ENCODE data around the gene FARSB.

Gene FARSB

DNA sequence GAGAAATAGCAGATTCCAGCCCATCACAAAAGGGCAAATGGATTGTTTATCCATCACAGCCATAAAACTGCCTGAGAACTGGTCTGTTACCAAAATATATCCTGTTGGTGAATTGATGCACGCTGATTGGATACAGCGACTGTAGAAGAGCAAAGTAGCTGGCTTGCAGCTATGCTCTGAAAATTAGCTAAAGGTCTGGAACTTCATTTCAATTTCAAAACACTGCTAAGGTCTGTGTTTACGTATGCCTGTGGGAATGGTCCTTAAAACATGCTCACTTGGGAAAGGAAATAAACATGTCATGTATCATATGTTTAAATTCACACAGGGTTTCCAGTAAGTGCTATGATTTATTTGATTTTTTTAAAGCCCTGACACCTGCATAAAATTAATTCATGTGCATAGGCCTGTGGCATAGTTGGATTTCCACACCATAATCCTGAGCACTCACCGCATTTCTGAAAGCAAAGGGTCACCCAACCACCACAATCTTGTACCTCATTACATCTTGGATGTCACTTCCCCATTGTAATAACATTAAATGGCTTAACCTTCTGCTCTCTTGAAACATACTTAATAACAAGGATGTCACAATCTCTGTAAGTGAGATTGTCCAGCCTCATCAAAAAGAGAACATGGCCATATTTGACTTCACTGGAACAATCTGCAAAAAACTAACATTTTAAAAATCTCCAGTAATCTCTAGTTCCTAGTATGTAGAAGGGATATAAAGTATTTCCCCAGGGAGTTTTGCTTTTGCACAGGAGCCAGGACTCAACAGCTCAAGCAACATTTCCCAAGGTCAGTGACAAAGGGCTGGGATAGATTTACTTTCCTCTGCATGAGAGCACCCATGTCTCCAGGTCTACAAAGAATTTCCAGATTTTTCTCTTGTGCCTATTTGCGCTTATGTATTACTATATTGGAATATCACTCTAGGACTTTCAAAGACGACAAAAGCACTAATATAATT, 109.8 kb downstream of the FARSB start:
- no peak for DNase-seq

DNA sequence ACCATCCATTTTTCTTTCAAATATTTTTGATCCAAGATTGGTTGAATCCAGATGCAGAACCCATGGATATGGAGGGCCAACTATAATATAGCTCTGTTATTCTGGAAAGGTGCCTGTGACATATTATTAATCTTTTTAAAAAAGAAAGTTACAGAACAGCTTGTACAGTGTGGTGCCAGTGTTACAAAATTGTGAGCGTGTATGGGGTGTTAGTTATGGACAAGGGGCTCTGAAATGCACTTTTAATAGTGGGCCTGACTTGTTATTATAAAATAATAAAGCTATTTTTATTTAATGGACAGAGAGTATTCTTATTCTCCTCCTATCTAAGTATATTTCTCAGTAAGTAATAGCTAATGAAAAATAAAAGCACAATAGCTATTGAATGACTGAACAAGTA, 111.2 kb downstream of the FARSB start:
- DNase-seq: no peak

DNA sequence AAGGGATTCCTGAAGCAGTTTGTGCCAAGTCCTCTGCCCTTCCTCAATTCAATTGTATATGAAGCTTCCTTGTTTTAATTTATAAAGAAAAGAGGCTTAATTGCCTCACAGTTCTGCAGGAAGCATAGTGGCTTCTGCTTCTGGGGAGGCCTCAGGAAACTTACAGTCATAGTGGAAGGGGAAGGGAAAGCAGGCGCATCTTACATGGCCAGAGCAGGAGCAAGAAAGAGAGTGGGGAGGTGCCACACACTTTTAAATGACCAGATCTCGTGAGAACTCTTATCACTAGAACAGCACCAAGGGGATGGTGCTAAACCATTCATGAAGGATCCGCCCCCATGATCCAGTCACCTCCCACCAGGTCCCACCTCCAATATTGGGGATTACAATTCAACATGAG, 117.4 kb downstream of the FARSB start:
- no peak for DNase-seq

DNA sequence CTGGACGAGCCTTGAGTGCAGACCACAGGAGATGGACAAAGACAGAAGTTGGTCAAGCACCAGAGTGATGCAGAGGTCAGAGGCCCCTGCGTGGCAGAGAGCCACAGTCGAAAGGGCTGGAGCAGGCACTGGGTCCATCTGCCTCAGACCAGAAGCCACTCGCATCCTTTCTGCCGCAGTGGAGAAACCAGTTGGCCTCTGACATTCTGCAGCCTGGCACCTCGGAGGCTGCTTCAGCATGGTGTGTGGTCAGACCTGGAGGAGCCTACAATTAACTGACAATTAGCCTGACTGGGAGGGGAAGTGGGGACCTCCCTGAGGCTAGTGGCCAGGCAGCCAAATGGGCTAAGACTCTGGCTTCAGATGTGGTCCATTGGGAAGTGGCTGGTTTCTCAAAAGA, 120.4 kb downstream of the FARSB start:
- DNase-seq: no peak

DNA sequence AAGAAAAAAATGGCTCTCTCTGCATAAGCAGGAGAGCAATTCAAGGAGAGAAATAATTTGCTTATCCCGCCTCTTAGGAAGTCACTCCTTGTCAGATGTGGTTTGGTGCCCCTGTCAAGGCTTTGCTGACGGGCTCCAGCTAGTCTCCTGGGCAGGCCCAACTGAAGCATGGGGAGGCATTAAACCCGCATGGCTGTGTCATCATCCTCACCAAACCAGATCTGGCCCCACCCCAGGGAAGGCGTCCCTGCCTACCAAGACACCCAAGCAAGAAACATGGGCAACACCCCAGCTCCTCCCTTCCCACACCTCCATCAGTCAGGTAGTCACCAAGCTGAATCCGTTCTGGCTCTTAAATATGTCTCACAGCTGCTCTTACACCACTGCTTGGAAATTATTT, 123.6 kb downstream of the FARSB start:
- no peak for DNase-seq

DNA sequence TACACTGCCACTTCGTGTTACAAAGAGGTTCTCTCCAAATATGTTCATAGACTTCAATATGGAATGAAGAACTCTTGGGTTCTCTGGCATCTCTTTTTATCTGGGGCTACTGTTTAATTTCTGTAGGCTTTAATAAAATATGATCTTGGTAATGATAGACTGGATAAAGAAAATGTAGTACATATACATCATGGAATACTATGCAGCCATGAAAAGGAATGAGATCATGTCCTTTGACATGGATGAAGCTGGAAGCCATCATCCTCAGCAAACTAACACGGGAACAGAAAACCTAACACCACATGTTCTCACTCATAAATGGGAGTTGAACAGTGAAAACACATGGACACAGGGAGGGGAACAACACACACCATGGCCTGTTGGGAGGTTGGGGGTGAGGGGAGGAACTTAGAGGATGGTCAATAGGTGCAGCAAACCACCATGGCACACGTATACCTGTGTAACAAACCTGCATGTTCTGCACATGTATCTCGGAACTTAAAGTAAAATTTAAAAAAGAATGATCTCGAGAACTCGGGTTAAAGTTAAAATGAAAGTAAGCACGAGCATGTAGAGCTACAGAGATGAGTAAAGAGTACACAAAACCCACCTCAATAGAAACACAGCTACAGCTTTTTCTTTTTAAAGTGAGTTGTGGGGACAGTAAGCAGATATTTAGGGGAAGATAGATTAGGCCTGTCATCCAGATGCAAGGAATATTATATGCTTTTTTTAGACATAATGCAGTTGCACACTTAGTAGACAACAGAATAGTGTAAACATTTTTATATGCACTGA, 129.2 kb downstream of the FARSB start:
- DNase-seq: no peak

DNA sequence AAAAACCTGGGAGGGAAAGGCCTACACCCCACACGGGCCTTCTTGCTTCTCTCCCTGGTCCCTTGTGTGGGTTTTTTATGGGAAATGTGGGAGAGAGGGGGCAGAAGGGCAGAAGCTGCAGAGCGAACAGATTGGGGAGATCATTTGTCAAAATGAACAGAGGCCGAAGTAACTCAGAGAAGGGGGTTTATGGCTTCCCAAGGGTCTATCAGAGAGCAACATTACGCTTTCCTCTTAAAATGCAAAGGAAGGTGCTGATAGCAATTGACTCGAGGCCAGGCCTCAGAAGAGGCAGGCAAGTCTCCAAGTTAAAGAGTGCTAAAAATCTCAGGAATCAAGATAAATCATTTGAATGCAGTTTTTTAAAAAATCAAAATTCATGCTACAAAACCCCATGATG, 130.1 kb downstream of the FARSB start:
- DNase-seq: no peak

DNA sequence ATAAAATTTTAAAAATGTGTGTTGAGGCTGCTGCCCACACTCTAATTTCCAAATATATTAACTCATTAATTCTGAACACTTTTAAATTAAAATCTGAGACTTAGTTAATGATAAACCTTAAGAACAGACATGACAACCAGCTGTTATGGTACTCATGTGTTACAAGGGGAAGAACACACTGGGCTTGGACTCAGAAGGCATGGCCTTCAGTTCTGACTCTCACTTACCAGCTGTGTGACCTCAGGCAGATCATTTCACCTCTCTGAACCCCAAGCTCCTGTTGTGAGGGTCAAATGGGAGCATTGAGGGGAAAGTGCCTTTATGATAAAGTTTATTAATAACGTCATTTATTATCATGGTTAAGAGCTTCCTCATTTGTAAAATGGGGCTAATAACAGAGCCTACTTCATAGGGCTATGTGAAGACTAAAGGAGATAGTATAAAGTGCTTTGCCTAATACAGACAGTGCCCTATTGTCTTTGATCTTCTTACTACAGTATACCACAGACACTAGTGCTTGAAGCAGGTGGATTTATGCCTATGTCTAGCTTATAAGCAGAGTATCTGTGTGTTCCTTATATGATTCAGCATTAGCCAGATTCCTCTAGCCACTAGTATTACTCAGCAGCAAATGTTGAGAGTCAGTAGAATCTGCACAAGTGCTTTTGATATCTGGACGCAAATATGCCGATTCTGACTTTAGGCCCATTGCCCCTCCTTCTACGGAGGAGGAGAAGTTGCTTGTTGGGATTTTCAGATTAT, 131.9 kb downstream of the FARSB start:
- DNase-seq: no peak

DNA sequence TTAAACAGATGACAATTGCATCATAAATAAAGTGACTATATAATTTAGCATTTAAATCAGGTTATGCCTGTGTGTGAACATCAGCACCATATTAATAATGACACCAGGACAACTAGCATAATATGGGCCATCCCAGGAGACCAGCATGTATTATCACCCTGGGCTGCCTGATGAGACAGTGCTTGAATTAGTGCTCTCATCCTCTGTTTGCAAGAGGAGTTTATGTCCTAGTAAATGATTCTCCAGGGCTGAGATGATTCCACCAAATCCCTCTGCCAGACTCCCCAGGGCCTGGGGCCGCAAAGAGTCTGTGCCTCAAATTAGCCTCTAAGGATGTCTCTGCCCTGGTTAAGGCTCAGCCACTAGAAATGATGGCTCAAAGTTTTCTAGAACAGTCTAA, 133.8 kb downstream of the FARSB start:
- DNase-seq: no peak

DNA sequence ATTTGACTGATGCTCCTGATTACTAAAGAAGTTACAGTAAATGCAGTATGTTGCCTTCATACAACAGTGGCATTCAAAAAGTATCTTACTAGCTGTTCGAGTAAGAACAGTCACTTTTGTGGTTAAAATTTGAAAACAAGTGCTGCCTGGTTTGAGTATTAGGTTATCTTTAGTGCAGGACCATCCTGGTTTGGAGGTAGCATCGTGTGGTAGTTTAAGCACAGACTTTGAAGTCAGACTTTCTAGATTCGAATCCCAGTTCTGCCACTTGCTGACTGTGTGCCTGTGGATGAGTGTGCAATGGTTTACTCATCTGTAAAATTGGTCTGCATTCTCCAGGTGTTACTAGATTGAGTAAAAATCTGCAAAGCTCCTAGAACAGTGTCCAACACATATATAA, 134.8 kb downstream of the FARSB start:
- no peak for DNase-seq

Measured in GDM1 (cell line).